DND-41 (cell line): Measurements from ENCODE around the gene HS3ST3A1.

Source experiments
- ATAC-seq: fragments of 200-7000 bp; cut with Tn5 transposase; 3 replicates; pipeline ENCODE4 v1.9.1; 2021; ENCODE audit warnings: low read depth; ENCODE audit not compliant: insufficient read depth
- DNase-seq: peaks from one replicate; pipeline ENCODE4 v3.0.0-alpha.2; 2020
- H2AFZ ChIP-seq: 2 replicates; pipeline ENCODE4 v1.6.0; 2012; ENCODE audit warnings: low read depth, low read length
- H3K27ac ChIP-seq: 2 replicates; pipeline ENCODE4 v1.5.1; 2012; ENCODE audit warnings: low read length, inconsistent platforms
- H3K27me3 ChIP-seq: fragments of 200-600 bp; sonication (generic); 2 replicates; pipeline ENCODE4 v1.6.0; 2012; ENCODE audit warnings: low read length, mild to moderate bottlenecking, inconsistent platforms; ENCODE audit not compliant: insufficient read depth, poor library complexity
- H3K36me3 ChIP-seq: 2 replicates; pipeline ENCODE4 v1.5.1; 2012; ENCODE audit warnings: low read length, inconsistent platforms; ENCODE audit not compliant: insufficient read depth
- H3K4me1 ChIP-seq: 2 replicates; pipeline ENCODE4 v1.5.1; 2012; ENCODE audit warnings: mild to moderate bottlenecking, low read length; ENCODE audit not compliant: insufficient read depth
- H3K4me2 ChIP-seq: 2 replicates; pipeline ENCODE4 v1.6.0; 2012; ENCODE audit warnings: mild to moderate bottlenecking, moderate library complexity, low read length, inconsistent platforms; ENCODE audit not compliant: insufficient read depth
- H3K4me3 ChIP-seq, 2 experiments: fragments of 200-600 bp in 1 of 2; shearing (Covaris generic) in 1 of 2; 2 replicates each; pipeline ENCODE4 v1.5.1; 2012 to 2016; ENCODE audit warnings: inconsistent platforms in 2 of 2, low read length in 2 of 2, mild to moderate bottlenecking in 2 of 2, low read depth in 1 of 2, moderate library complexity in 1 of 2
- H3K79me2 ChIP-seq: 2 replicates; pipeline ENCODE4 v1.6.0; 2012; ENCODE audit warnings: low read length, inconsistent platforms; ENCODE audit not compliant: insufficient read depth
- H3K9ac ChIP-seq: 2 replicates; pipeline ENCODE4 v1.6.0; 2012; ENCODE audit warnings: low read depth, mild to moderate bottlenecking, inconsistent platforms, low read length, moderate library complexity
- H3K9me3 ChIP-seq: 2 replicates; pipeline ENCODE4 v1.5.1; 2012; ENCODE audit warnings: low read length, moderate library complexity, mild to moderate bottlenecking, inconsistent platforms; ENCODE audit not compliant: insufficient read depth, severe bottlenecking
- H4K20me1 ChIP-seq: 2 replicates; pipeline ENCODE4 v1.6.0; 2012; ENCODE audit warnings: low read length; ENCODE audit not compliant: insufficient read depth
- EZH2 ChIP-seq: IDR thresholded peaks from 3 replicates; pipeline ENCODE4 v1.6.1; 2012; ENCODE audit warnings: borderline replicate concordance, low read depth, mild to moderate bottlenecking, moderate library complexity, low read length, inconsistent platforms; ENCODE audit not compliant: severe bottlenecking
- TF ChIP-seq, protein P1 (sequence below): IDR thresholded peaks from 2 replicates; pipeline ENCODE4 v1.5.1; 2012; ENCODE audit warnings: borderline replicate concordance, low read length, moderate library complexity, mild to moderate bottlenecking; ENCODE audit not compliant: poor library complexity, severe bottlenecking; ENCODE audit errors: extremely low read depth

Gene HS3ST3A1

DNA sequence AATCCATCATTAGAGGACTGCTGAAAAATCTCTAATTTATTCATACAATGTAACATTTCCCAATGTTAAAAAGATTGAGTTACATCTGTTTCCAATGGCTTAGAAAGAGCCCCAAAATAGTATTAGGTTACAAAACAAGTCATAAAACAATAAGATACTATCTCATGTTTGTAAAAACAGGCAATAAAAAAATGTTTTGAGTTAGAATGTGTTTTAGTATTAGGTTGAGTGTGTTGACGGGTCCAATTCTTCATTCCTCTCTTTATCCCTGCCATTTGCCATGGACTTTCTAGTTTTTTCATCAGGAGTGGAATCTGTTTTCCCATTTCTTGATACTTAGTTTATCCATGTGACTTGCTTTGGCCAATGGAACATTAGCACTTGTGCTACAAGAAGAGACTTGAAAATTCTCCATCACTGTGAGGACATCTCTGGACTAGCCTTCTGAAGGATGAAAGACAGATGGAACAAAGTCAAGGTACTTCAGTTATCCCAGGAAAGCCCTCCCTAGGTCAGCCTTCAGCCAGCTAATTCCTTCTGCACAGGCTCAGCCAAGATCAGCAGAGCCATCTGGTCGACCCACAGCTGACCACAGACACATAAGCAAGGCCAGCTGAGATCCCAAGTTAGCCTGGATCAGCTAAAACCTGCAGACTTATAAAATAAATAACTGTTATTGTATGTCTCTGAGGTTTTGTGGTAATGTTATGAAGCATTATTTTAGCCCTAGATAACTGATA lies 83.3 kb downstream of the HS3ST3A1 start:
- H3K4me2 ChIP-seq, result no peak overlapping the region
- DNase-seq, result no peak
- no peaks in the 10 kb centered on the region for H4K20me1 ChIP-seq
- TF ChIP-seq, protein P1, sequence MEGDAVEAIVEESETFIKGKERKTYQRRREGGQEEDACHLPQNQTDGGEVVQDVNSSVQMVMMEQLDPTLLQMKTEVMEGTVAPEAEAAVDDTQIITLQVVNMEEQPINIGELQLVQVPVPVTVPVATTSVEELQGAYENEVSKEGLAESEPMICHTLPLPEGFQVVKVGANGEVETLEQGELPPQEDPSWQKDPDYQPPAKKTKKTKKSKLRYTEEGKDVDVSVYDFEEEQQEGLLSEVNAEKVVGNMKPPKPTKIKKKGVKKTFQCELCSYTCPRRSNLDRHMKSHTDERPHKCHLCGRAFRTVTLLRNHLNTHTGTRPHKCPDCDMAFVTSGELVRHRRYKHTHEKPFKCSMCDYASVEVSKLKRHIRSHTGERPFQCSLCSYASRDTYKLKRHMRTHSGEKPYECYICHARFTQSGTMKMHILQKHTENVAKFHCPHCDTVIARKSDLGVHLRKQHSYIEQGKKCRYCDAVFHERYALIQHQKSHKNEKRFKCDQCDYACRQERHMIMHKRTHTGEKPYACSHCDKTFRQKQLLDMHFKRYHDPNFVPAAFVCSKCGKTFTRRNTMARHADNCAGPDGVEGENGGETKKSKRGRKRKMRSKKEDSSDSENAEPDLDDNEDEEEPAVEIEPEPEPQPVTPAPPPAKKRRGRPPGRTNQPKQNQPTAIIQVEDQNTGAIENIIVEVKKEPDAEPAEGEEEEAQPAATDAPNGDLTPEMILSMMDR, result no peak
- TF ChIP-seq EZH2, result no peak
- ATAC-seq, result no peak
- H3K9ac ChIP-seq, result no peak overlapping the region
- peaks cover 3% of the 10 kb centered on the region for H3K27me3 ChIP-seq
- H3K27ac ChIP-seq, result no peak overlapping the region
- no peaks in the 10 kb centered on the region for H3K9me3 ChIP-seq
- H3K4me3 ChIP-seq, result no peak overlapping the region
- H3K79me2 ChIP-seq, result no peaks in the 10 kb centered on the region
- H3K4me1 ChIP-seq, result no peaks in the 10 kb centered on the region
- H3K36me3 ChIP-seq, result no peaks in the 10 kb centered on the region
- no peak overlapping the region for H2AFZ ChIP-seq

DNA sequence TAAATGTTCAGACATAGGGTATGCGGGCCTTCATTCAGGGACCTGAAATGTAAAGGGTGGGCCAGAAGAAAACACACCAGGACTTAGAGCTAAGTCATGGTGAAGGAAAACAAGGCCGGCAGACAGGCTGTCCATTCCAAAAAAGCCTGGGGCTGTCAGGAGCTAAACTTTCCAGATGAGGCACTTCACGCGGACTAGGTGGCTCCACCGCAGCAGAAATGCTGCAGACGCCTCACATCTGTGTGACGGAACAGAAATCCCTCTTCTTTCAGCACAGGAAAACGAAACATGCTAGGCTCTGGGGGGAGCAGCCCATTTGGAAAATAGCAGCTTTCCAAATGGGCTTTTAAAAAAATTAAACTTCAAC lies 88.7 kb downstream of the HS3ST3A1 start:
- H3K9ac ChIP-seq, result no peak overlapping the region
- no peak overlapping the region for H3K4me3 ChIP-seq
- no peaks in the 10 kb centered on the region for H3K36me3 ChIP-seq
- no peak overlapping the region for H3K27ac ChIP-seq
- no peaks in the 10 kb centered on the region for H3K79me2 ChIP-seq
- ATAC-seq, result no peak
- TF ChIP-seq, protein P1, result no peak
- TF ChIP-seq EZH2, result no peak
- no peak overlapping the region for H2AFZ ChIP-seq
- H4K20me1 ChIP-seq, result no peaks in the 10 kb centered on the region
- no peaks in the 10 kb centered on the region for H3K9me3 ChIP-seq
- no peak for DNase-seq
- no peak overlapping the region for H3K4me2 ChIP-seq
- H3K4me1 ChIP-seq, result no peaks in the 10 kb centered on the region
- no peaks in the 10 kb centered on the region for H3K27me3 ChIP-seq

GRCh38 chr17:13510062-13510461 lies 91.7 kb downstream of the HS3ST3A1 start:
- H3K9me3 ChIP-seq, result no peaks in the 10 kb centered on the region
- H3K79me2 ChIP-seq, result no peaks in the 10 kb centered on the region
- DNase-seq (no peak), ATAC-seq (no peak)
- no peak overlapping the region for H3K9ac ChIP-seq
- H2AFZ ChIP-seq, result no peak overlapping the region
- H3K27me3 ChIP-seq, result no peaks in the 10 kb centered on the region
- no peak overlapping the region for H3K4me3 ChIP-seq
- no peaks in the 10 kb centered on the region for H3K4me1 ChIP-seq
- TF ChIP-seq, protein P1, result no peak
- no peak for TF ChIP-seq EZH2
- no peak overlapping the region for H3K4me2 ChIP-seq
- no peaks in the 10 kb centered on the region for H4K20me1 ChIP-seq
- no peak overlapping the region for H3K27ac ChIP-seq
- H3K36me3 ChIP-seq, result no peaks in the 10 kb centered on the region
